GM18873 (cell line): Measurements from ENCODE around the gene GOLGA1.
A peak's percentile ranks its signal among the peaks of the same experiment; 100 is the strongest.
"Not testable (repeated sequence)": the region's sequence is repeated elsewhere in the genome, so short reads cannot be mapped to it uniquely, and the experiment has no call there.

Source experiments
- ATAC-seq: cut with Tn5 transposase; IDR thresholded peaks from one replicate; pipeline ENCODE4 v1.9.1; 2021; ENCODE audit warnings: mild to moderate bottlenecking, moderate library complexity, moderate number of reproducible peaks; ENCODE audit not compliant: unreplicated experiment, low FRiP score

GOLGA1 gene

DNA sequence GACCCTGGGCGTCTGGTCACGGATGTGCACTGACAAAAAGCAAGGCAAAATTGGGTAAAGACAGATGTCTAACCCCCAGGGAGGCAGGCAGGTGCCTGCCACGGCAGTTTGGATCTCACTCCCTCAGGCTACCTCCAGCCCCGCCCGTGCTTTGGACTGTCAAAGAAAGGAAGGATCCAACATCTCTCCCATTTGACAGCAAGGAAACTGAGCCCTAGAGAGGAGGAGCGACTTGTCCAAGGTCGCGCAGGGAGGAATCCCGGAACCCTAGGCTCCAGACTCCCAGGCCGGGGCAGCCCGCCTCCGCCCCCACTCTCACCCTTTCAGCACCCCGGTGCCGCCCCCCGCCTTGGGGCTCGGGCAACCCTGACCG is 376 bp downstream of the GOLGA1 start:
- peak; percentile 25 for ATAC-seq

DNA sequence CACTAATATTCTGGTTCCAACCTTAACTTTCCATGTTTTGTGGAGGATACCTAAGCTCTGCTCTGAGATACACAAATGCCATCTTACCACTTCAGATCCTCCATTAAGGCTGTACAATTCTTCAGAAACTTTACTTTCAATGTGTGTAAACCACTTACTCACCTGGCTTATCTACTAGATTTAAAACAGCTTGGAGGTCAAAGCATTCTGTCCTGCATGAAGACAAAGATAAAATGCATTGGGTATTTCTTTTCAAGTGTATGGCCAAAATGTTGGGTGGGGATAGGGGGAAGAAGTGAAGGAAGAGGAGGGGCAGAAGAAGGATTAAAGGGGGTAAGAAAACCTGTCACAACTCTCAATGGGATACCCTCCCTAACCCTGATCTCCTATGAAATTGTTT is 939 bp downstream of the GOLGA1 start:
- ATAC-seq = no peak

GRCh38 chr9:124934290-124934689 is 6.6 kb downstream of the GOLGA1 start:
- no peak for ATAC-seq

DNA sequence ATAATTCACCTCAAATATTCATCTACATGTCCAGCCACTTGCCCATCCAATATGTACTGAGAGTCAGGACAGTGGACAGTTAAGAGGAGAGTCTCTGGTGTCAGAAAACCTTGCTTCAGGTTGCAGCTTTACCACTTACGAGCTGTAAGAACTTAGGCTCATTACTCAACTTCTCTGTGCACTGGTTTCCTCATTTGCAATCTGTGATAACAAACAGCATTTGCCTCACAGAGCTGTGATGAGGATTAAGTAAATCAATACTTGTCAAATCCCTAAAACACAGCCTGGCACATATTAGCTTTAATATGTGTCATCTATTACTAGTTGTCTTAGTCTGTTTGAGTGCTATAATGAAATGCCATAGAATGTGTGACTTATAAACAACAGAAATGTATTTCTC is 8.6 kb downstream of the GOLGA1 start:
- ATAC-seq = no peak

DNA sequence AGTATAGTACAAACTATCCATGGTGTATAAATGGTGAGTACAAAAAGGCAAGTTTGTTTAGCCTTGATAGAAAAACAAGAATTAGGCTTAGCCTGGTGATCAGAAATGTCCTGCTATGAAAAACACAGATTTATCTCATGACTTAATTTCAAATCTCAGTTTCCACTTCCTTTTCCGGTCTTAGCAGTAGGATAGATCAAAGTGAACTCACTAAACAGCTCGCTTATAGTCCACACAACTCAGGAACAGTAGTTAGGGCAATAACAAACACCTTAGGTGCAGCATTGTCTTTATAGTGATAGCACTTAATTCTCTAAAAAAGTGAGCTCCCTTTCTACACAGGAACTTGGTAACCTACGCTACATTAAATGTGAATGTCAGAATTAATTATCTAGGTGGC is 11.4 kb downstream of the GOLGA1 start:
- no peak for ATAC-seq

DNA sequence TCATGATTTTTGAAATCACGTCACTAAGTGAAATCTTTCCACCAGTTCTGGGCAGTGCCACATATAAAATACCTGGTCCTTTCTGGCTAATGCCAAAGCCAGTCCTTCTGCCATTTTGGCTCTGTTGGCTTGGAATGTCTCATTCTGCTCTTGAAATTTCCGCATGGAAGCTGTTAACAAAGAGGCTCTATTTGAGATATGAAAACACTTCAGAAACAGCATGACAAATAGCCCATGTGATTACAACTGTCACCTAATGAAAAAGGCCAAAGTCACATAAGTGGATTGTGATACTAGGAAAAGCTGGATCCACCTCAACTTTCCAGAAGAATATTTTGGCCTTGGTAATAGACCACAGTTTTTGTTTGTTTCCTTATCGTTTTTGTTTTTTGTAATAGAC is 12.8 kb downstream of the GOLGA1 start:
- no peak for ATAC-seq

GRCh38 chr9:124920394-124920793 is 20.5 kb downstream of the GOLGA1 start:
- ATAC-seq = not testable (repeated sequence)

DNA sequence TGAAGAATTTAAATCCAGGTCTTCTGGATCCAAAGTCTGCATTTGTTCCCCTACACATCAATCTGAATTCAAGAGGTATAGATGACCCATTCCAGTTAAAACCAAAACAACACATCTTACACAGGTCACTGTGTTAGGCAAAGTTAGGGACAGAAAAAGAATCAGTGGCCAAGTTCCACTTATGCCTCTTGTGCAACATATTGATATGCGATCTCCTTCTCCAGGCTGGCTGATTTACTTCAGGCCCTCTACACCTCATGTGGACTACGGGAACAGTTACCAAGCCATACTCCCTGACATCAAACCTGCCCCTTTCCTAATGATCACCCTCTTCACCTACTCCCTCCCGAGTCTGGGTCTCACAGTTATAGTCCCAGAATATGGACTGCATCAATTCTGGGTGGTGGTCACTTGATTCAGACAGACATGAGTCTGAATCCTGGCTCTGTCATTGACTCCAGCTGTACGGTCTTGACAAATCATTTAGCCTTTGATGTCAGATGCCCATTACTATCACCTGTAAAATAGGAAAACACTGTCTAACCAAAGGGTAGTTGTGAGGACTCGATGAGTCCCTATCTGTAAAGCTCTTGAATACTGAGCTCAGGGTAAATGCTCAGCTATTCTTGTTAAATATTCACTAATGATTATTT is 26.0 kb downstream of the GOLGA1 start:
- ATAC-seq = no peak

GRCh38 chr9:124913378-124913777 is 27.5 kb downstream of the GOLGA1 start:
- ATAC-seq = no peak

- ATAC-seq = no peak
Measured at GRCh38 chr9:124911766-124912165, 29.1 kb downstream of the GOLGA1 start.

GRCh38 chr9:124908098-124908497 is 32.8 kb downstream of the GOLGA1 start:
- no peak for ATAC-seq

DNA sequence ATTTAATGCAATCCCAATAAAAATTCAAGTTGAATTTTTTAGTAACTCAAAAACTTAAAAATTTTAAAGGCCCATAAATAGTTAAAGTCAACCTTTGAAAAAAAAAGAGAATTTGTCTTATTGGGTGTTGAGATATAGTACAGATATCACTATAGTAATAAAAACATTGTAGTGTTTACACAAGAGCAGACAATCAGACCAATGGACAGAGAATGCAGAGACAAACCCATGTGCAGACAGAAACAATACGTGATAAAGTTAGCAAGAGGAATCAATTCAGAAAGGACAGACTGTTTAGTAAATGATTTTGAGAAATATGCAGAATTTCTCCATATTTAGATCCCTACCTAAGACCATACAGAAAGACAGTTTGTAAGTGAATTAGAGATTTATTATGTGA is 33.9 kb downstream of the GOLGA1 start:
- no peak for ATAC-seq

- no peak for ATAC-seq
Measured at GRCh38 chr9:124899845-124900244, 41.0 kb downstream of the GOLGA1 start.

DNA sequence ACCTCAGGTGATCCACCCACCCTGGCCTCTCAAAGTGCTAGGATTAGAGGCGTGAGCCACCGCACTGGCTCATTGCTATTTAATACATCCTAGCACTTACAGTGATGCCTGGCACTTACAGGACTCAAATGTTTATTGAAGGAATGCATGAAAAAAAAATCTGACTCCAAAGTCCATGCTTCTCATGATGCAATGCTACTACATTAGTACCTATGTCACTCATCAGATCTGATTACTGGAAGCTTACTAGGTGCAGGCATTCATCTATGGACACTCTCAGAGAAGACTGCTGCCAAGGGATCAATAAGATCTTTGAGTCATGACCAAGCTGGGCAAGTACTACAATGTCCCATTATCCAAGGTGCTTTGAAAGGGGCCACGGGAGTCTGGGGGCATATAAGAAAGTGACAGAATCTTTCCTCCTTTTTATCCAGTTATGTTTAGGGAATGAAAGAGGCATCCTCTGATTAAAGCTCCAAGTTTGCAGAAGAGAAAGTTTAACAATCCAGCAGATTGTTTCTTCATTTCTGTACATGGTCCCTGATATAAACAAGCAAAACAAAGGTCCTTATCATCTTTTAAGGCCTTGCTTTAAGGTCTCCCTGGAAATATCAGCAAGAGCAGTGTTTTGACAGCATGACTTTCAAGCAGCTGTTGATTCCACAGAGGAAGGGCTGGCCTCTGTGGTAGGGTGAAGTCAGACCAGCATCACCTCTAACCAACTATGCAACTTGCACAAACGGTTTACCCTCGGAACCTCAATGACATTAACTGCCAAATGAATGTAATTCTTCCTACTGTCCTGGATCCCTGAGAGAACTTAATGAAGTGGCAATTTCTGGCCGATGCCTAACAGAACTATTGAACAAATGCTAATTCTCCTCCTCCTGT is 43.1 kb downstream of the GOLGA1 start:
- ATAC-seq = no peak

- ATAC-seq = no peak
Measured at GRCh38 chr9:124894741-124895170, 46.1 kb downstream of the GOLGA1 start.

DNA sequence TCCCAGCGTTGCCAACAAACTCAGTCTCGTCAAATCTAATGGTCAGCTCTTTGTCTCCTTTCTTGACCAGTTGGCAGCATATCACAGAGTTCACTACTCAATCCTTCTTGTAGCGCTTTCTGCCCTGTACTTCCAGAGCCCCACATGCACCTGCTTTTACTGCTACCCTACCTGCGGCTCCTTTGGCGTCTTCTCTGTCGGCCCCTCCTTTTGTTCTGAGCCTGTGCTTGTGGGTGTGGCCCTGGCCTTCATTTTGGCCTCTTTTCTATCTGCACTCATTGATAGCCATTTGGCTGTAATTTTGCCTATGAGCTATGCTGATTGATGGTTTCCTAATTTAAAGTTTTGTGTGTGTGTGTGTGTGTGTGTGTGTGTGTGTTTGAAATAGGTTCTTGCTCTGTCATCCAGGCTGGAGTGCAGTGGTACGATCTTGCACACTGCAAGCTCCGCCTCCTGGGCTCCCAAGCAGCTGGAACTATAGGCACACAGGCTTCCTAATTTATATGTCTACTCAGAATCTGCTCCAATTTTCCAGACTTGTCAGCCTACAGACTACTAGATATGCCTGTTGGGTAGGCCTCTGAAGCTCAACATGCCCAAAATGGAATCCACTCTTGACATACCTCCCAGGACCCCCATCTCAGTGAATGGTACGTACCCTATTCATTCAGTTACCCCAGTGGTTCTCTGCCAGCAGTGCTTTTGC is 46.7 kb downstream of the GOLGA1 start:
- ATAC-seq = no peak

DNA sequence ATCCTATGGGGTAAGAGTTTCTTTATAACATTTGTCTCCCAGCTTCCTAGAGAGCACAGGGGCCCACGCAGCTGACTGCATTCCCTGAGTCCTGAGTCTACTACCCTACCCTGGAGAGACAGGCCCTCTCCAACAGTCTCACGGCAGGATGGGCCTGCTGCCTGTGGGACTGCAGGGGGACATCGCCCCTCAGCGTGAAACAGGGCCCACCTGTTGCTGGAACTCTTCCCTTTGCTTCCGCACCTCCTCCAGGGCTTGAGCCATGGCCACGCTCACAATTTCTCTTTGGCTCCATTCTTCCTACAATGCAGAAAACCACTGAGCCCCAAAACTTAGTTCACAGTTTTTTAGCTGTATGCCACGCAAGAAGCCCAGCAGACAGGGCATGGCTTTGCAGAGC is 50.7 kb downstream of the GOLGA1 start:
- no peak for ATAC-seq

GRCh38 chr9:124889006-124889405 is 51.9 kb downstream of the GOLGA1 start:
- ATAC-seq = no peak

DNA sequence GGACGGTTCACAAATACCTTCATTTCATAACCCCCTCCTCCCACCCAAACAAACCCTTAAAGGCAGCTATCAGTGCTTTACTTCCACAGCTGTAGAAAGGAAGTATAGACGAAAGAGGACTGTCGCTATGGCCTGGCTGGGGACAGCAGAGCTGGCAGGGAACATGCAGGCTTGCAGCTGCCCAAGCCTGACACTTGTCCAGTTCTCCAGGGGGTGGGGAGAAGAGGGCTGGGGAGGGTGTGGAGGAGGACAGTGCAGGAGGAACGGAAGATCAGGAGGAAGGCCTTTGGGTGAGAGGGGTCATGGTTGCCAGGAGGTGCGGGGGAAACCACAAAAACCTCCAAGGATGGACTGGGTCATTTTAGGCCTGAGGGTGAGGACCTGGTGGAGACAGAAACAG is 53.1 kb downstream of the GOLGA1 start:
- no peak for ATAC-seq

GRCh38 chr9:124886866-124887492 is 53.9 kb downstream of the GOLGA1 start:
- no peak for ATAC-seq

- ATAC-seq = no peak
Measured at GRCh38 chr9:124886461-124886860, 54.4 kb downstream of the GOLGA1 start.
